Measurements from ENCODE around the gene FOXC1.

FOXC1 gene

GRCh38 chr6:1609648-1610496, at the start of gene FOXC1:
Gene FOXC1 (plus strand): TSS chr6:1609915. CDS start chr6:1610446, 531 bp downstream.
- no peaks in the 10 kb centered on the region for H3K9me3 Mint-ChIP-seq
- peaks cover 72% of the 10 kb centered on the region for H3K27me3 Mint-ChIP-seq (ENCODE audit: low read depth)
- H3K4me3 Mint-ChIP-seq = peak within 1 kb of the TSS; percentile 92 to 97 (median 96)
- peak within 1 kb of the TSS; percentile 77 to 99 (median 98) for H3K27ac Mint-ChIP-seq
- H3K36me3 Mint-ChIP-seq (ENCODE audit: low read depth) = peaks cover 21% of the 10 kb centered on the region
- peaks cover 42% of the 10 kb centered on the region for H3K4me1 Mint-ChIP-seq
- TF ChIP-seq, protein P1, sequence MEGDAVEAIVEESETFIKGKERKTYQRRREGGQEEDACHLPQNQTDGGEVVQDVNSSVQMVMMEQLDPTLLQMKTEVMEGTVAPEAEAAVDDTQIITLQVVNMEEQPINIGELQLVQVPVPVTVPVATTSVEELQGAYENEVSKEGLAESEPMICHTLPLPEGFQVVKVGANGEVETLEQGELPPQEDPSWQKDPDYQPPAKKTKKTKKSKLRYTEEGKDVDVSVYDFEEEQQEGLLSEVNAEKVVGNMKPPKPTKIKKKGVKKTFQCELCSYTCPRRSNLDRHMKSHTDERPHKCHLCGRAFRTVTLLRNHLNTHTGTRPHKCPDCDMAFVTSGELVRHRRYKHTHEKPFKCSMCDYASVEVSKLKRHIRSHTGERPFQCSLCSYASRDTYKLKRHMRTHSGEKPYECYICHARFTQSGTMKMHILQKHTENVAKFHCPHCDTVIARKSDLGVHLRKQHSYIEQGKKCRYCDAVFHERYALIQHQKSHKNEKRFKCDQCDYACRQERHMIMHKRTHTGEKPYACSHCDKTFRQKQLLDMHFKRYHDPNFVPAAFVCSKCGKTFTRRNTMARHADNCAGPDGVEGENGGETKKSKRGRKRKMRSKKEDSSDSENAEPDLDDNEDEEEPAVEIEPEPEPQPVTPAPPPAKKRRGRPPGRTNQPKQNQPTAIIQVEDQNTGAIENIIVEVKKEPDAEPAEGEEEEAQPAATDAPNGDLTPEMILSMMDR (IDR thresholded peaks at IDR 0.05; ENCODE audit: unreplicated experiment in 3 of 3) = no peak

- peaks cover 6% of the 10 kb centered on the region for H3K27me3 Mint-ChIP-seq (ENCODE audit: low read depth)
Observed at GRCh38 chr6:1560281-1561058, 49.2 kb upstream of the FOXC1 start.

DNA sequence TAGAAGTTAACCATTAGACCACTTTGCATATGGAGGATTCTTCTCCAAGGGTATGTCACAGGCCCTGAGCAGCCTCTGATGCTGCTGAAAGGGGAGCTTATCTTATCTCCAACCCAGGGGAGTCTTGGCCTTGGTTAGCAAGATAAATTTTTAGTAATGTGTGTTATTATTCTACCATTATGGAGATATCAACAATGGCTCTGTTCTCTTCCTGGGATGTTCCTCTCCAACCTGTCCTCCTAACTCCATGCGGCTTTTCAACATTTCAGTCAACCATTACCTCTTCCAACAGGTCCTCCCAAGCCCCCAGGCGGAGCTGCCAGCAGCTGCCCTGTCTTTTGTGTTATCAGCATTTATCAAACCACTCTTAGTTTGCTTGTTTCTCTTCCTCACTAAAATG, 48.4 kb upstream of the FOXC1 start:
- H3K9me3 Mint-ChIP-seq = peaks cover 17% of the 10 kb centered on the region
- H3K36me3 Mint-ChIP-seq (ENCODE audit: low read depth) = peaks cover 7% of the 10 kb centered on the region
- H3K4me1 Mint-ChIP-seq = no peaks in the 10 kb centered on the region
- TF ChIP-seq, protein P1 (IDR thresholded peaks at IDR 0.05; ENCODE audit: unreplicated experiment in 3 of 3) = no peak
- H3K4me3 Mint-ChIP-seq = no peak overlapping the region
- H3K27ac Mint-ChIP-seq = no peak overlapping the region
- peaks cover 6% of the 10 kb centered on the region for H3K27me3 Mint-ChIP-seq (ENCODE audit: low read depth)

More at GRCh38 chr6:1560281-1561058, 49.2 kb upstream of the FOXC1 start:
- Mint-ChIP-seq H3K4me1 (no peaks in the 10 kb centered on the region), H3K9me3 (peaks cover 12% of the 10 kb centered on the region), H3K36me3 (ENCODE audit: low read depth) (peaks cover 7% of the 10 kb centered on the region), H3K4me3 (no peak overlapping the region), H3K27ac (no peak overlapping the region)
- TF ChIP-seq, protein P1 (IDR thresholded peaks at IDR 0.05; ENCODE audit: unreplicated experiment in 3 of 3) = no peak

DNA sequence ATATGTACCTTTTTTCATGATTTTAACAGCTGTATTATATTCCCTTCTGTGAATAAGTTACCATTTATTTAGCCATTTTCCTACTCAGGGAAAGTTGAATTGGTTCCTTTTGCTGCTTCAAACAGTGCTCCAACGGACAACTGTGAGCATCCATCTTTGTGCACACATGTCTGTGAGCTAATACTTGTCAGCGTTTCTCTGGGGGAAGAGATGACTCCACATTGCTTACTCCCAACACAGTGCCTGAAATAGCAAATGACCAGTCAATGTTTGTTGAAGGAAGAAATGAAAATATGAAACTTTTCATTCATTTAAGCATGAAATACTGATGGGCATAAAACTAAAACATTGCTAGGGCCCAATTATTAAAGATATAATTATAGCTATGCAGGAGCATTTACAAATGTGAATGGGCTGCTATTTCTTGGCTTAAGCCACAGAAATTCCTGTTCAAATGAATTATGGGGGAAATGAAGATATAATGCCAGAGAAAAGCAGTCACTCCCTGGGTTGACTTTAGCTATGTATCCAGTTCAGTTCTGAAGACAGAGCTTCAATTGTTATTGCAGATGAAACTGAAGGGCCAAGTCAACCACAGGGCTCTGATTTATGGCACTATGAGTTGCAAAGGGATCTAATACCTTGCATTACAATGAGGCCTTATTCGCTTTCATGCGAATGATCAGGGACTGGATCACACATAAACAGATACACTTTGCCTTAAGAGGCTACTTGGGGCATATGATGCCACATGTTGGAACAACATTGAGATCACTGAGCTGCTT, 47.4 kb upstream of the FOXC1 start:
- Mint-ChIP-seq H3K27ac (no peak overlapping the region), H3K4me1 (no peaks in the 10 kb centered on the region), H3K27me3 (ENCODE audit: low read depth) (no peaks in the 10 kb centered on the region), H3K4me3 (no peak overlapping the region), H3K9me3 (peaks cover 17% of the 10 kb centered on the region), H3K36me3 (ENCODE audit: low read depth) (peaks cover 7% of the 10 kb centered on the region)
- TF ChIP-seq, protein P1 (IDR thresholded peaks at IDR 0.05; ENCODE audit: unreplicated experiment in 3 of 3) = no peak

DNA sequence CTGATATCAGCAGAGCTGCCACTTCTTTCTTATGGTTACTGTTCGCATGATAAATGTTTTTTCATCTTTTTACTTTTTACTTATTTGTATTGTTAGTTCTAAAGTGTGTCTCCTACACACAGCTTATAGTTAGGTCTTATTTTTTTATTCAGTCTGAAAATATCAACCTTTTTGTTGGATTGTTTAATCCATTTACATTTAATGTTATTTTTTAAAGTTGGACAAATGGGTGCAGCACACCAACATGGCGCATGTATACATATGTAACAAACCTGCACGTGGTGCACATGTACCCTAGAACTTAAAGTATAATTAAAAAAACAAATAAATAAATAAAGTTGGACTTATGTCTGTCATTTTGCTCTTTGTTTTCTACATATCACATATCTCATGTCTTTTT, 40.3 kb upstream of the FOXC1 start:
- peaks cover 4% of the 10 kb centered on the region for H3K27me3 Mint-ChIP-seq (ENCODE audit: low read depth)
- no peak overlapping the region for H3K4me3 Mint-ChIP-seq
- peaks cover 43% of the 10 kb centered on the region for H3K9me3 Mint-ChIP-seq
- H3K27ac Mint-ChIP-seq = no peak overlapping the region
- TF ChIP-seq, protein P1 (IDR thresholded peaks at IDR 0.05; ENCODE audit: unreplicated experiment in 3 of 3) = no peak
- H3K36me3 Mint-ChIP-seq (ENCODE audit: low read depth) = peaks cover 22% of the 10 kb centered on the region
- H3K4me1 Mint-ChIP-seq = peaks cover 12% of the 10 kb centered on the region
